GM23338 (cell line): ENCODE data around the gene RHOD. TPM values are rescaled to one million over a fixed set of nuclear protein-coding genes. Genes with fewer than 3 reads are reported as not detected.
A peak's percentile ranks its signal among the peaks of the same experiment; 100 is the strongest.

Source experiments
- ATAC-seq: fragments of 200-7000 bp; cut with Tn5 transposase; 3 replicates; pipeline ENCODE4 v1.9.1; 2020
- DNase-seq: peaks from one replicate; pipeline ENCODE4 v3.0.0-alpha.2; 2015; ENCODE audit warnings: low spot score
- H2AFZ ChIP-seq: fragments of 200-600 bp; sonication (generic); 2 replicates; pipeline ENCODE4 v1.8.0; 2016; ENCODE audit warnings: antibody characterized with exemption, mild to moderate bottlenecking, moderate library complexity
- H3F3A ChIP-seq: fragments of 200-600 bp; sonication (generic); replicated peaks from 2 replicates; pipeline ENCODE4 v1.8.0; 2017; ENCODE audit warnings: antibody characterized with exemption, mixed run types, low read depth
- H3K27ac ChIP-seq: fragments of 200-600 bp; sonication (generic); 2 replicates; pipeline ENCODE4 v1.6.1; 2016; ENCODE audit warnings: low read depth
- H3K27me3 ChIP-seq: fragments of 200-600 bp; sonication (generic); 2 replicates; pipeline ENCODE4 v1.8.0; 2016; ENCODE audit warnings: mild to moderate bottlenecking, mixed run types, moderate library complexity; ENCODE audit not compliant: insufficient read depth
- H3K36me3 ChIP-seq: fragments of 200-600 bp; sonication (generic); 2 replicates; pipeline ENCODE4 v1.8.0; 2016; ENCODE audit warnings: mild to moderate bottlenecking; ENCODE audit not compliant: insufficient read depth
- H3K4me1 ChIP-seq: fragments of 200-600 bp; sonication (generic); 2 replicates; pipeline ENCODE4 v1.8.0; 2016; ENCODE audit warnings: mild to moderate bottlenecking, moderate library complexity; ENCODE audit not compliant: insufficient read depth
- H3K4me2 ChIP-seq: fragments of 200-600 bp; sonication (generic); 2 replicates; pipeline ENCODE4 v1.7.1; 2017; ENCODE audit warnings: mixed run types
- H3K4me3 ChIP-seq: fragments of 200-600 bp; sonication (generic); 2 replicates; pipeline ENCODE4 v1.6.1; 2016; ENCODE audit warnings: mixed run types
- H3K79me2 ChIP-seq: fragments of 200-600 bp; sonication (generic); replicated peaks from 2 replicates; pipeline ENCODE4 v1.8.0; 2017; ENCODE audit warnings: mild to moderate bottlenecking; ENCODE audit not compliant: insufficient read depth
- H3K9me2 ChIP-seq: fragments of 200-600 bp; sonication (generic); 2 replicates; pipeline ENCODE4 v1.8.0; 2017; ENCODE audit not compliant: insufficient read depth
- H4K20me1 ChIP-seq: fragments of 200-600 bp; sonication (generic); replicated peaks from 2 replicates; pipeline ENCODE4 v1.8.0; 2017; ENCODE audit warnings: mild to moderate bottlenecking; ENCODE audit not compliant: insufficient read depth
- H3K27ac Mint-ChIP-seq: 2 replicates; pipeline ENCODE4 v1.8.0; 2020; ENCODE audit warnings: inconsistent platforms, mild to moderate bottlenecking, moderate library complexity, mixed read lengths
- H3K27me3 Mint-ChIP-seq: 3 replicates; pipeline ENCODE4 v1.8.0; 2022; ENCODE audit warnings: low read depth, mild to moderate bottlenecking, moderate library complexity, mixed read lengths, inconsistent platforms; ENCODE audit not compliant: insufficient read depth, poor library complexity
- H3K36me3 Mint-ChIP-seq: 3 replicates; pipeline ENCODE4 v1.8.0; 2021; ENCODE audit warnings: low read depth, mild to moderate bottlenecking, inconsistent platforms, moderate library complexity, mixed read lengths
- H3K4me1 Mint-ChIP-seq: 3 replicates; pipeline ENCODE4 v1.8.0; 2020; ENCODE audit warnings: mild to moderate bottlenecking, inconsistent platforms, mixed read lengths
- H3K4me3 Mint-ChIP-seq: 3 replicates; pipeline ENCODE4 v1.8.0; 2021; ENCODE audit warnings: moderate library complexity, mild to moderate bottlenecking, inconsistent platforms, mixed read lengths
- H3K9me3 Mint-ChIP-seq: 3 replicates; pipeline ENCODE4 v1.8.0; 2020; ENCODE audit warnings: moderate library complexity, mild to moderate bottlenecking, inconsistent platforms, mixed read lengths
- EZH2 ChIP-seq: fragments of 200-600 bp; sonication (generic); IDR thresholded peaks from one replicate; pipeline ENCODE4 v1.8.0; 2017; ENCODE audit warnings: antibody characterized with exemption, mild to moderate bottlenecking, low read depth; ENCODE audit not compliant: unreplicated experiment
- JUNB ChIP-seq: IDR thresholded peaks from one replicate; pipeline ENCODE4 v1.6.1; 2016; ENCODE audit warnings: antibody characterized with exemption; ENCODE audit not compliant: unreplicated experiment
- POLR2AphosphoS5 ChIP-seq: IDR thresholded peaks from 2 replicates; pipeline ENCODE4 v1.6.1; 2016; ENCODE audit warnings: antibody characterized with exemption, low read depth
- STAT1 ChIP-seq: IDR thresholded peaks from one replicate; pipeline ENCODE4 v1.6.1; 2016; ENCODE audit warnings: antibody characterized with exemption; ENCODE audit not compliant: unreplicated experiment
- ZNF114 ChIP-seq: fragments of 250-450 bp; sonication (Bioruptor Pico); IDR thresholded peaks from 2 replicates; pipeline ENCODE4 v1.5.0; 2020; ENCODE audit warnings: mild to moderate bottlenecking, moderate library complexity
- ZNF331 ChIP-seq: fragments of 250-450 bp; sonication (Bioruptor Pico); IDR thresholded peaks from 2 replicates; pipeline ENCODE4 v1.5.0; 2020; ENCODE audit warnings: low read depth, mild to moderate bottlenecking, moderate library complexity
- polyA plus RNA-seq: library from polyadenylated mRNA; unstranded; fragments of >200 nt; fragmentation: Nextera tagmentation; extraction: Ambion mirVana; gene quantifications from 2 replicates; pipeline ENCODE4 v1.2.1, GENCODE V29; 2016
- total RNA-seq: library from RNA; depleted of rRNA; stranded (reverse); fragments of >200 nt; shearing (Covaris generic); gene quantifications from 2 replicates; pipeline ENCODE4 v1.2.3, GENCODE V29; 2014
- TF ChIP-seq, protein P1 (sequence below), 2 experiments: fragments of 200-600 bp in 1 of 2; sonication (generic) in 1 of 2; conservative IDR thresholded peaks; 2 replicates each; pipeline versions ENCODE4 v1.5.1 to v1.6.1; 2016 to 2017; ENCODE audit warnings: antibody characterized with exemption in 2 of 2, low read depth in 2 of 2, mild to moderate bottlenecking in 2 of 2, moderate library complexity in 1 of 2
- TF ChIP-seq, protein P2 (sequence below): IDR thresholded peaks from 2 replicates; pipeline ENCODE4 v1.6.1; 2016; ENCODE audit warnings: antibody characterized with exemption
- TF ChIP-seq, protein P3 (sequence below): fragments of 250-450 bp; sonication (Bioruptor Pico); IDR thresholded peaks from 2 replicates; pipeline ENCODE4 v1.5.0; 2020; ENCODE audit warnings: mild to moderate bottlenecking, moderate library complexity

RHOD gene
- total and polyA plus RNA-seq, 2 experiments from 2014 or later, result 13.8 to 16.2 TPM

DNA sequence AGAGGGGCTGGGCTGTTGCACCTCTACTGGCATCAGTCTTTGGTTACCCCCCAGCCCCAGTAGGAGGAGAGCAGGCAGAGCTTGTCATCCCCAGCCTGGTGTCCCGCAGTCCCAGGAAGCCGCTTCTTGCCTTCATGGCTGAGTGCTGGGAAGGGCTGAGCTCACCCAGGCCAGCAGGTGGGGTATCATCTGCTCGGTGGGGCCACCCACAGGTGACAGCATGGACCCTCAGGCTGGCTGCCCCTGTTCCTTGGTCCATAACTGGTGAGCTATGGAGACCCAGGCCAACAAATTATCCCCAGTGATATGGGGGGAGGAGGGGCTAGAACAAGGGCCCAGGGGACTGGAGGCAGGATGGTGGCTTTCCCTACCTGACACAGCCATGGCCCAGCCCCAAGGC is 6.5 kb upstream of the RHOD start:
- Histone ChIP-seq H3F3A (0 out of 2 replicates have a peak, but pooled peaks cover 3% of the 10 kb centered on the region), H3K4me2 (no peak overlapping the region), H3K9me2 (no peaks in the 10 kb centered on the region), H3K79me2 (no peaks in the 10 kb centered on the region), H4K20me1 (no peaks in the 10 kb centered on the region), H3K27me3 (no peaks in the 10 kb centered on the region), H3K36me3 (no peaks in the 10 kb centered on the region), H3K4me1 (peaks cover 8% of the 10 kb centered on the region; the same call in 1 of the 2 replicates), H3K4me3 (no peak overlapping the region), H3K27ac (no peak overlapping the region), H2AFZ (no peak overlapping the region)
- Mint-ChIP-seq H3K4me3 (no peak overlapping the region), H3K9me3 (no peaks in the 10 kb centered on the region), H3K27me3 (peaks cover 18% of the 10 kb centered on the region), H3K36me3 (no peaks in the 10 kb centered on the region), H3K4me1 (peaks cover 15% of the 10 kb centered on the region), H3K27ac (no peak overlapping the region)
- TF ChIP-seq, protein P1, sequence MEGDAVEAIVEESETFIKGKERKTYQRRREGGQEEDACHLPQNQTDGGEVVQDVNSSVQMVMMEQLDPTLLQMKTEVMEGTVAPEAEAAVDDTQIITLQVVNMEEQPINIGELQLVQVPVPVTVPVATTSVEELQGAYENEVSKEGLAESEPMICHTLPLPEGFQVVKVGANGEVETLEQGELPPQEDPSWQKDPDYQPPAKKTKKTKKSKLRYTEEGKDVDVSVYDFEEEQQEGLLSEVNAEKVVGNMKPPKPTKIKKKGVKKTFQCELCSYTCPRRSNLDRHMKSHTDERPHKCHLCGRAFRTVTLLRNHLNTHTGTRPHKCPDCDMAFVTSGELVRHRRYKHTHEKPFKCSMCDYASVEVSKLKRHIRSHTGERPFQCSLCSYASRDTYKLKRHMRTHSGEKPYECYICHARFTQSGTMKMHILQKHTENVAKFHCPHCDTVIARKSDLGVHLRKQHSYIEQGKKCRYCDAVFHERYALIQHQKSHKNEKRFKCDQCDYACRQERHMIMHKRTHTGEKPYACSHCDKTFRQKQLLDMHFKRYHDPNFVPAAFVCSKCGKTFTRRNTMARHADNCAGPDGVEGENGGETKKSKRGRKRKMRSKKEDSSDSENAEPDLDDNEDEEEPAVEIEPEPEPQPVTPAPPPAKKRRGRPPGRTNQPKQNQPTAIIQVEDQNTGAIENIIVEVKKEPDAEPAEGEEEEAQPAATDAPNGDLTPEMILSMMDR (conservative IDR thresholded peaks at IDR 0.05; ENCODE audit: low read depth in 2 of 2), result peak; percentile 27 to 45
- TF ChIP-seq, protein P2, sequence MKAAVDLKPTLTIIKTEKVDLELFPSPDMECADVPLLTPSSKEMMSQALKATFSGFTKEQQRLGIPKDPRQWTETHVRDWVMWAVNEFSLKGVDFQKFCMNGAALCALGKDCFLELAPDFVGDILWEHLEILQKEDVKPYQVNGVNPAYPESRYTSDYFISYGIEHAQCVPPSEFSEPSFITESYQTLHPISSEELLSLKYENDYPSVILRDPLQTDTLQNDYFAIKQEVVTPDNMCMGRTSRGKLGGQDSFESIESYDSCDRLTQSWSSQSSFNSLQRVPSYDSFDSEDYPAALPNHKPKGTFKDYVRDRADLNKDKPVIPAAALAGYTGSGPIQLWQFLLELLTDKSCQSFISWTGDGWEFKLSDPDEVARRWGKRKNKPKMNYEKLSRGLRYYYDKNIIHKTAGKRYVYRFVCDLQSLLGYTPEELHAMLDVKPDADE, result no peak
- TF ChIP-seq POLR2AphosphoS5, result no peak
- no peak for TF ChIP-seq EZH2
- ATAC-seq (peak; percentile 18), DNase-seq (no peak)

DNA sequence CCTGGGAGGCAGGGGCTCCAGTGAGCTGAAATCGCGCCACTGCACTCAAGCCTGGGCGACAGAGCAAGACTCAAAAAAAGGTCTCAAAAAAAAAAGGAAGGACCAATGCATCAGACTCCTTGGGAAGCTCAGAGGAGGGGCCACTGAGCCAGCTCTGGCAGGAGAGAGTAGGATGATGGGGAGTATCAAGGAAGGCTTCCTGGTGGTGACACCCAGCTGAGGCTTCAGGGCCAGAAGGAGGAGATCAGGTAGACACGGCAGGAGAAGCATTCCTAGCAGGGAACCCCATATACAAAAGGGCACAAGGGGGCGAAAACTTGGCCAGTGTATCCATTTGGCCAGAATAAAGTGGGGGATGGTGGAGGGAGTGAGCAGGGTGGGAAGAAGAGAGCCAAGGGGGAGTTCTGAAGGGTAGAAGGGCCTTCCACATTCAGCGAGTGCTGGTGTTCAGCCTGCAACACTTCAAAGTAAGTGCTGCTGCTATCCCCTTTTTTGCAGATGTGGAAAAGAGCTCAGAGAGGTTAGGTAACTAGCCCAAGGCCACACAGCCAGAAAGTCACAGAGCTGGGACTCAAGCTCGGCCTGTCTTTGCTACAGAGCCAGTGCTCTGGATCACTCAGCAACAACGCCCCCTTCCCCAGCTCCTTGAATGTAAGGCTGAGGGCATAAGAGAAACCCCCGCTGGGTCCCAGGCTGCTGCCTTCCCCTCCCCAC is 5.3 kb upstream of the RHOD start:
- Histone ChIP-seq H3K4me1 (peaks cover 20% of the 10 kb centered on the region), H3K79me2 (no peaks in the 10 kb centered on the region), H3K36me3 (no peaks in the 10 kb centered on the region), H3F3A (0 out of 2 replicates have a peak, but pooled peaks cover 7% of the 10 kb centered on the region), H3K27ac (no peak overlapping the region), H2AFZ (no peak overlapping the region), H3K4me3 (no peak overlapping the region), H3K9me2 (no peaks in the 10 kb centered on the region), H3K27me3 (no peaks in the 10 kb centered on the region), H3K4me2 (no peak overlapping the region), H4K20me1 (no peaks in the 10 kb centered on the region)
- Mint-ChIP-seq H3K9me3 (no peaks in the 10 kb centered on the region), H3K4me1 (peaks cover 27% of the 10 kb centered on the region), H3K36me3 (no peaks in the 10 kb centered on the region), H3K27me3 (peaks cover 22% of the 10 kb centered on the region), H3K27ac (no peak overlapping the region), H3K4me3 (no peak overlapping the region)
- DNase-seq (no peak), ATAC-seq (no peak)
- TF ChIP-seq ZNF114, result no peak
- no peak for TF ChIP-seq STAT1
- TF ChIP-seq JUNB, result no peak
- TF ChIP-seq, protein P3, sequence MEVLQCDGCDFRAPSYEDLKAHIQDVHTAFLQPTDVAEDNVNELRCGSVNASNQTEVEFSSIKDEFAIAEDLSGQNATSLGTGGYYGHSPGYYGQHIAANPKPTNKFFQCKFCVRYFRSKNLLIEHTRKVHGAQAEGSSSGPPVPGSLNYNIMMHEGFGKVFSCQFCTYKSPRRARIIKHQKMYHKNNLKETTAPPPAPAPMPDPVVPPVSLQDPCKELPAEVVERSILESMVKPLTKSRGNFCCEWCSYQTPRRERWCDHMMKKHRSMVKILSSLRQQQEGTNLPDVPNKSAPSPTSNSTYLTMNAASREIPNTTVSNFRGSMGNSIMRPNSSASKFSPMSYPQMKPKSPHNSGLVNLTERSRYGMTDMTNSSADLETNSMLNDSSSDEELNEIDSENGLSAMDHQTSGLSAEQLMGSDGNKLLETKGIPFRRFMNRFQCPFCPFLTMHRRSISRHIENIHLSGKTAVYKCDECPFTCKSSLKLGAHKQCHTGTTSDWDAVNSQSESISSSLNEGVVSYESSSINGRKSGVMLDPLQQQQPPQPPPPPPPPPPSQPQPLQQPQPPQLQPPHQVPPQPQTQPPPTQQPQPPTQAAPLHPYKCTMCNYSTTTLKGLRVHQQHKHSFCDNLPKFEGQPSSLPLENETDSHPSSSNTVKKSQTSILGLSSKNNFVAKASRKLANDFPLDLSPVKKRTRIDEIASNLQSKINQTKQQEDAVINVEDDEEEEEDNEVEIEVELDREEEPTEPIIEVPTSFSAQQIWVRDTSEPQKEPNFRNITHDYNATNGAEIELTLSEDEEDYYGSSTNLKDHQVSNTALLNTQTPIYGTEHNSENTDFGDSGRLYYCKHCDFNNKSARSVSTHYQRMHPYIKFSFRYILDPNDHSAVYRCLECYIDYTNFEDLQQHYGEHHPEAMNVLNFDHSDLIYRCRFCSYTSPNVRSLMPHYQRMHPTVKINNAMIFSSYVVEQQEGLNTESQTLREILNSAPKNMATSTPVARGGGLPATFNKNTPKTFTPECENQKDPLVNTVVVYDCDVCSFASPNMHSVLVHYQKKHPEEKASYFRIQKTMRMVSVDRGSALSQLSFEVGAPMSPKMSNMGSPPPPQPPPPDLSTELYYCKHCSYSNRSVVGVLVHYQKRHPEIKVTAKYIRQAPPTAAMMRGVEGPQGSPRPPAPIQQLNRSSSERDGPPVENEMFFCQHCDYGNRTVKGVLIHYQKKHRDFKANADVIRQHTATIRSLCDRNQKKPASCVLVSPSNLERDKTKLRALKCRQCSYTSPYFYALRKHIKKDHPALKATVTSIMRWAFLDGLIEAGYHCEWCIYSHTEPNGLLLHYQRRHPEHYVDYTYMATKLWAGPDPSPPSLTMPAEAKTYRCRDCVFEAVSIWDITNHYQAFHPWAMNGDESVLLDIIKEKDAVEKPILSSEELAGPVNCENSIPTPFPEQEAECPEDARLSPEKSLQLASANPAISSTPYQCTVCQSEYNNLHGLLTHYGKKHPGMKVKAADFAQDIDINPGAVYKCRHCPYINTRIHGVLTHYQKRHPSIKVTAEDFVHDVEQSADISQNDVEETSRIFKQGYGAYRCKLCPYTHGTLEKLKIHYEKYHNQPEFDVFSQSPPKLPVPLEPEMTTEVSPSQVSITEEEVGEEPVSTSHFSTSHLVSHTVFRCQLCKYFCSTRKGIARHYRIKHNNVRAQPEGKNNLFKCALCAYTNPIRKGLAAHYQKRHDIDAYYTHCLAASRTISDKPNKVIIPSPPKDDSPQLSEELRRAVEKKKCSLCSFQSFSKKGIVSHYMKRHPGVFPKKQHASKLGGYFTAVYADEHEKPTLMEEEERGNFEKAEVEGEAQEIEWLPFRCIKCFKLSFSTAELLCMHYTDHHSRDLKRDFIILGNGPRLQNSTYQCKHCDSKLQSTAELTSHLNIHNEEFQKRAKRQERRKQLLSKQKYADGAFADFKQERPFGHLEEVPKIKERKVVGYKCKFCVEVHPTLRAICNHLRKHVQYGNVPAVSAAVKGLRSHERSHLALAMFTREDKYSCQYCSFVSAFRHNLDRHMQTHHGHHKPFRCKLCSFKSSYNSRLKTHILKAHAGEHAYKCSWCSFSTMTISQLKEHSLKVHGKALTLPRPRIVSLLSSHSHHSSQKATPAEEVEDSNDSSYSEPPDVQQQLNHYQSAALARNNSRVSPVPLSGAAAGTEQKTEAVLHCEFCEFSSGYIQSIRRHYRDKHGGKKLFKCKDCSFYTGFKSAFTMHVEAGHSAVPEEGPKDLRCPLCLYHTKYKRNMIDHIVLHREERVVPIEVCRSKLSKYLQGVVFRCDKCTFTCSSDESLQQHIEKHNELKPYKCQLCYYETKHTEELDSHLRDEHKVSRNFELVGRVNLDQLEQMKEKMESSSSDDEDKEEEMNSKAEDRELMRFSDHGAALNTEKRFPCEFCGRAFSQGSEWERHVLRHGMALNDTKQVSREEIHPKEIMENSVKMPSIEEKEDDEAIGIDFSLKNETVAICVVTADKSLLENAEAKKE (CRISPR knock-in tag), result no peak
- TF ChIP-seq POLR2AphosphoS5, result no peak
- TF ChIP-seq, protein P1 (conservative IDR thresholded peaks at IDR 0.05; ENCODE audit: low read depth in 2 of 2), result no peak
- no peak for TF ChIP-seq ZNF331
